ENCODE results near the gene FPGS.
A peak's percentile ranks its signal among the peaks of the same experiment; 100 is the strongest.

The FPGS gene

DNA sequence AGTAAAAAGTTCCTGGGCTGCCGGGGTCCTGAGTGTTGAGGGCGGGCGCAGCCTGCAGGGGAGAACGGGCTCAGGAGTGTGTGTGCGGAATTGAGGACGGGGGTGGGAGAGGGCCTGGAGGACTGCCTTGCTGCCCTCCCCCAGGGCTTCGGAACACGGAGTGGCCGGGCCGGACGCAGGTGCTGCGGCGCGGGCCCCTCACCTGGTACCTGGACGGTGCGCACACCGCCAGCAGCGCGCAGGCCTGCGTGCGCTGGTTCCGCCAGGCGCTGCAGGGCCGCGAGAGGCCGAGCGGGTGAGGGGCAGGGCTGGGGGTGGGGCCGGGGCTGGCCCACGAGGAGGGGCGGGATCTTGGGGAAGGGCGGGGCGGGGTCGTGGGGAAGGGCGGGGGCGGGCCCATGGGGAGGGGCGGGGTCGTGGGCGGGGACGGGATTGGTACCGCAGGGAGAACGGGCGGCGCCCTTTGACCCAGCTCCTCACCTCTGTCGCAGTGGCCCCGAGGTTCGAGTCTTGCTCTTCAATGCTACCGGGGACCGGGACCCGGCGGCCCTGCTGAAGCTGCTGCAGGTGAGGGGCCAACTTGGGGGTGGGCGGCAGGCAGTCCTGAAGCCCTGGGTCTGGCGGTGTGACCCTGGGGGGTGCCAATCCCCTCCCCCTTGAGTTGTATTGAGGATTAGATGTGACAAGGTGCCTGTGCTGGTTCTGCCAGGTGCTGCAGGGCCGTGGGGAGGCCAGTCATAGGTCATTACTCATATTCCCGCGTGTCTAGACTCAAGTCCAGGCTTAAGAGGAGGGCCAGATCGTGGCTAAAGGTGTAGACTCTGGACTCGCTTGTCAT, 7.1 kb downstream of the FPGS start:
- Mint-ChIP-seq H3K27ac (no peak overlapping the region), H3K4me1 (peaks cover 8% of the 10 kb centered on the region), H3K27me3 (no peaks in the 10 kb centered on the region), H3K9me3 (no peaks in the 10 kb centered on the region), H3K4me3 (no peak overlapping the region), H3K36me3 (peaks cover 38% of the 10 kb centered on the region)
- peak; percentile 54 for ATAC-seq

DNA sequence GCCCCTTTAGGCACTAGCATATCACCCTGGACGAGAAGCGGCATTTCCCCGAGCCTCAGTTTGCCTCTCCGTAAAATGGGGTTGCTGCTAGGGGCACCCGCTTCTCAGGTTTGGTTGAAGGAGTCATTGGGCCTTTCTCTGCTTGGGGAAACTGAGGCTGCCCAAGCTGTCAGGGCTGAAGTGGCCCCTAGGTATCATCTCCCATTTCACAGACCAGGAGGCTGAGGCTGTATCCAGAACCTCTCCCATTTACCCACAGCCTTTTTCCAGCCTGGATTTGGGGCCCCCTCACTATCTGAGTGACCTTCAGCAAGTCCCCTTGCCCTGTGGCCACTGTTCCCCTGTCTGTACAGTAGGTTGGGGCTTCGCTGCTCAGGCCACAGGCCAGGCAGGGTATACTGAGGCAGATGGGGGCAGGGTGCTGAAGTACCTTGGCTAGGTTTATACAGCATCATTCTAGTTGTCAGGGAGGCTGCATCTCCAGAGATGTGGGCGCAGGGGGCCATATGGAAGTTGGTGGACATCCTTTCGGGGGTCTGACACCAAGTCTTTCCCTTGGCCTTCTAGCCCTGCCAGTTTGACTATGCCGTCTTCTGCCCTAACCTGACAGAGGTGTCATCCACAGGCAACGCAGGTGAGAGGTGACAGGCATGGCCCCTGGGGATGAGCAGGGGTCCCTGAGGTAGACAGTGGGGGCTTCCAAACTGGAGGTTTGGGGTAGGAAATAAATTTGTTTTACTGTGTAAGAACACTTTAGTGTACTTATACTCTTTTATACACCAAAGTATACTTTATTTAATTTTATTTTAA, 7.9 kb downstream of the FPGS start:
- Mint-ChIP-seq H3K4me3 (no peak overlapping the region), H3K36me3 (peaks cover 37% of the 10 kb centered on the region), H3K4me1 (peaks cover 8% of the 10 kb centered on the region), H3K9me3 (no peaks in the 10 kb centered on the region), H3K27me3 (no peaks in the 10 kb centered on the region), H3K27ac (no peak overlapping the region)
- no peak for ATAC-seq

DNA sequence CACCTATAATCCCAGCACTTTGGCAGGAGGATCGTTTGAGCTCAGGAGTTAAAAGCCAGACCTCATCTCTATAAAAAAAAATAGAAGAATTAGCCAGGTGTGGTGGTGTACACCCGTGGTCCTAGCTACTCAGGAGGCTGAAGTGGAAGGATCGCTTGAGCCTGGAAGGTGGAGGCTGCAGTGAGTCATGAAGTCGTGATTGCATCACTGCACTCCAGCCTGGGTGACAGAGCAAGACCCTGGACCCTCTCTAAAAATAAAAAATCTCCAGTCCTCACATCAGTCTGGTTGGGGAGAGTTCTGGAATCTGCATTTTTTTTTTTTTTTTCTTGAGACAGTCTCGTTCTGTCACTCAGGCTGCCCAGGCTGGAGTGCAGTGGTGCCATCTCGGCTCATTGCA, 9.3 kb downstream of the FPGS start:
- peaks cover 35% of the 10 kb centered on the region for H3K36me3 Mint-ChIP-seq
- ATAC-seq: no peak
- no peaks in the 10 kb centered on the region for H3K27me3 Mint-ChIP-seq
- H3K4me1 Mint-ChIP-seq: peaks cover 4% of the 10 kb centered on the region
- no peak overlapping the region for H3K27ac Mint-ChIP-seq
- H3K9me3 Mint-ChIP-seq: no peaks in the 10 kb centered on the region
- H3K4me3 Mint-ChIP-seq: no peak overlapping the region

GRCh38 chr9:127812936-127813675, 10.4 kb downstream of the FPGS start:
- Mint-ChIP-seq H3K4me1 (peaks cover 4% of the 10 kb centered on the region), H3K27me3 (no peaks in the 10 kb centered on the region), H3K9me3 (no peaks in the 10 kb centered on the region), H3K4me3 (no peak overlapping the region), H3K36me3 (peaks cover 40% of the 10 kb centered on the region), H3K27ac (no peak overlapping the region)
- ATAC-seq: no peak

GRCh38 chr9:127813686-127814226, 11.1 kb downstream of the FPGS start:
- Mint-ChIP-seq H3K27ac (no peak overlapping the region), H3K9me3 (no peaks in the 10 kb centered on the region), H3K36me3 (peaks cover 44% of the 10 kb centered on the region), H3K27me3 (no peaks in the 10 kb centered on the region), H3K4me1 (peaks cover 4% of the 10 kb centered on the region), H3K4me3 (no peak overlapping the region)
- ATAC-seq: no peak

DNA sequence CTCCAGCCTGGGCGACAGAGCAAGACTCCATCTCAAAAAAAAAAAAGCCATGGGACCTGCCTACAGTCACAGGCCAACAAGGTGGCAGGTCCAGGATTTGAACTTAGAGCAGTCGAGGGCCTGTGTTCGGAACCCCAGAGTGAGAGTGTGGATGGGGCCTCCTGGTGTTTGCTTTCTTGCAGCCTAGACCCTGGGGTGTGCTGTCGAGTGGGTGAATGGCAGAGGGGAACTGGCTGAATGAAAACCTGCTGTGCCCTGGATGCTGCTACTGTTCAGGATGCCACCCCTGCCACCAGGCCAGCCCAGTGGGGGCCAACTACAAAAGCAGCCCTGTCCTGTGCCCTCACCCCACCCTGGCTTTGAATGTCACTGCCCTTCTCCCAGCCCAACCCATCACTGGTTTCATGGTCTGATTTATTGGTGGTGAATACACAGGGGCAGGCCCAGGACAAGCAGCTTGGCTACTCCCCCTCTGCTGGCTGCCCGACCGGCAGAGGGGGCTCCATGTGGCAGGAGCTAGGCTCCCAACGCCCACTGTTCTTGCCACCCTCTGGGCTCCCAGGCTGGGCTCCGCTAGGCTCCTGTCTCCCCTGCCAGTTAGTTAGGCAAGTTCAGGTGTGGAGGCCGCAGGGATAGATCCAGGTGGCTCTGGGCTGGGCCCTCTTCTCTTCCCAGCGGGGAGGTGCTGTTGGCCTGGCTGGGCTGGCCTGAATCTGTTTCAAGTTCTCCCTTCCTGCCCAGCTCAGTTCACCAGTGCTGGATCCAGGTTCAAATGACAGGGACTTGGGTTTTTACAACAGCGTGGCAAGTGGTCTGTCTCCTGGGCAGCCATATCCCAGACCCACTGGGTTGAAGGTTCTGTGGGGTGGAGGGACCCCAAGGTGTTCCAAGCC, 12.2 kb downstream of the FPGS start:
- Mint-ChIP-seq H3K36me3 (peaks cover 45% of the 10 kb centered on the region), H3K27ac (no peak overlapping the region)
- no peak for ATAC-seq

GRCh38 chr9:127815512-127816361, 13.1 kb downstream of the FPGS start:
- Mint-ChIP-seq H3K9me3 (no peaks in the 10 kb centered on the region), H3K27ac (no peak overlapping the region), H3K4me3 (no peak overlapping the region), H3K27me3 (no peaks in the 10 kb centered on the region), H3K4me1 (peaks cover under 1% of the 10 kb centered on the region), H3K36me3 (peaks cover 40% of the 10 kb centered on the region)
- peak; percentile 13 for ATAC-seq

More for the DNA sequence above, 12.2 kb downstream of the FPGS start:
- Mint-ChIP-seq H3K4me3 (no peak overlapping the region), H3K9me3 (no peaks in the 10 kb centered on the region), H3K4me1 (peaks cover 4% of the 10 kb centered on the region), H3K27me3 (no peaks in the 10 kb centered on the region)

GRCh38 chr9:127816362-127816725, 13.7 kb downstream of the FPGS start:
- ATAC-seq: no peak
- H3K36me3 Mint-ChIP-seq: peaks cover 38% of the 10 kb centered on the region
- H3K9me3 Mint-ChIP-seq: no peaks in the 10 kb centered on the region
- H3K4me3 Mint-ChIP-seq: no peak overlapping the region
- H3K27ac Mint-ChIP-seq: no peak overlapping the region
- H3K4me1 Mint-ChIP-seq: no peaks in the 10 kb centered on the region
- H3K27me3 Mint-ChIP-seq: no peaks in the 10 kb centered on the region

GRCh38 chr9:127816728-127817127, 14.0 kb downstream of the FPGS start:
- no peak for ATAC-seq
- Mint-ChIP-seq H3K27me3 (no peaks in the 10 kb centered on the region), H3K4me1 (no peaks in the 10 kb centered on the region), H3K4me3 (no peak overlapping the region), H3K27ac (no peak overlapping the region), H3K36me3 (peaks cover 38% of the 10 kb centered on the region), H3K9me3 (no peaks in the 10 kb centered on the region)

GRCh38 chr9:127817881-127818434, 15.3 kb downstream of the FPGS start:
- Mint-ChIP-seq H3K27ac (no peak overlapping the region), H3K9me3 (no peaks in the 10 kb centered on the region), H3K27me3 (no peaks in the 10 kb centered on the region), H3K4me3 (no peak overlapping the region), H3K4me1 (no peaks in the 10 kb centered on the region), H3K36me3 (peaks cover 38% of the 10 kb centered on the region)
- no peak for ATAC-seq

DNA sequence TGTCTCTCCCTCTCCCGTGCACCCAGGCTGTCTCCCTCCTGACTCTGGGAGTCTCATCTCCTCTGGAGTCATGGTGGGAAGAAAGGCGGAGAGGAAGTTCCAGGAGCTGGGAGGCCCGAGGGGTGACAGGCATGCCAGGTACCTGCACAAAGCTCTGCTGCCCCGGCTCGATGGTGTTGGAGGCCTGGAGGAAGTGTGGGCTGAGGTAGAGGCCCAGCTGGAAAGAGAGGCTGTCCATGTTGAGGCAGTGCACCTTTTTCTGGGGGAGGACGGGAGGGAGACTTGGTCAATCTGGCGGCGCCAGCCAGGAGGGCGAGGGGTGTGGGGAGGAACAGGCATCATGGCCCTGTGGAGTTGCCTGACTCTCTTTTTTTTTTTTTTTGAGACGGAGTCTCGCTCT, 15.9 kb downstream of the FPGS start:
- H3K4me1 Mint-ChIP-seq: no peaks in the 10 kb centered on the region
- no peak overlapping the region for H3K27ac Mint-ChIP-seq
- H3K27me3 Mint-ChIP-seq: no peaks in the 10 kb centered on the region
- H3K9me3 Mint-ChIP-seq: no peaks in the 10 kb centered on the region
- ATAC-seq: no peak
- H3K4me3 Mint-ChIP-seq: no peak overlapping the region
- H3K36me3 Mint-ChIP-seq: peaks cover 32% of the 10 kb centered on the region

GRCh38 chr9:127822108-127822507, 19.4 kb downstream of the FPGS start:
- no peak for ATAC-seq
- Mint-ChIP-seq H3K27me3 (no peaks in the 10 kb centered on the region), H3K27ac (no peak overlapping the region), H3K4me3 (no peak overlapping the region), H3K4me1 (no peaks in the 10 kb centered on the region), H3K36me3 (peaks cover 17% of the 10 kb centered on the region), H3K9me3 (no peaks in the 10 kb centered on the region)

GRCh38 chr9:127825319-127826051, 22.8 kb downstream of the FPGS start:
- H3K27me3 Mint-ChIP-seq: no peaks in the 10 kb centered on the region
- H3K27ac Mint-ChIP-seq: no peak overlapping the region
- H3K4me1 Mint-ChIP-seq: no peaks in the 10 kb centered on the region
- ATAC-seq: peak; percentile 25
- no peaks in the 10 kb centered on the region for H3K9me3 Mint-ChIP-seq
- H3K36me3 Mint-ChIP-seq: no peaks in the 10 kb centered on the region
- no peak overlapping the region for H3K4me3 Mint-ChIP-seq
